ENCODE results near the gene GABBR1.
"Not testable (repeated sequence)": the region's sequence is repeated elsewhere in the genome, so short reads cannot be mapped to it uniquely, and the experiment has no call there.

GABBR1 gene

DNA sequence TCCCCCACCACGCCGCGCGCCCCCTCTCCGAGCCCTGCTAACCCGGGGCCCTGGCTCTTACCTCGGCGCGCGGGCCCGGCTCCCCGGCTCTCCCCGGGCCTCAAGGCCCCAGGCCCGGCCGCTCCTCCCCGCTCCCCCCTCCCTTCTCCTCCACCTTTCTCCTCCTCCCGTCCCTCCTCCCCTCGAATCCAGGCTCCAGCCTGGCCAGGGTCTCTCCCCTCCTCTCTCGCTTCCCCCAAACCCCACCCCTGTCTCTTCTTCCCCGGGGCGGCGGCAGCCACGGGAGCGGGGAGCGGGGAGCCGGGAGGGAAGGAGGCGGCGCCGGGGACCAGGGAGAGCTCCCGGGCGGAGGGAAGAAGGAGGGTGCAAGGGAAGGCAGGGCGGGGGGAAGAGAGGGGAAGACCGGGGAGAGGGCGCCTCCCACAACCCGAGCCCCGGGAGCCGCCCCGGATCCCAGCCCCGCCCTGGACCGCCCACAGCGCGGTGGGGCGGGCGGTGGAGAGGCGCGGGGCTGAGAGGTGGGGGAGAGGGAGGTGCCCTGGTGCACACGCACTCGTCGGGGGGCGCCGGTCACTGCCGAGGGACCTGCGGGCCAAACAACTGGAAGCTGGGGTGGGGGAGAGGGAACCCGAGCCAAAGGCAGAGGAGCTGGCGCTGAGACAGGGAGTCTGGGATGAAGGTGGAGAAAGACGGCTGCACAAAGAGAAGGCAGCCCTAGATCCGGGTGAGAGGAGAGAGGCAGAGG is at the start of gene GABBR1:
TSS of gene GABBR1 (minus strand) at position 395 of the 745 bp plus-strand sequence. CDS start 798 bp downstream, outside the sequence.
- peak; percentile 93 for DNase-seq

GRCh38 chr6:29681811-29682210 is 48.8 kb upstream of the GABBR1 start:
- no peak for DNase-seq

DNA sequence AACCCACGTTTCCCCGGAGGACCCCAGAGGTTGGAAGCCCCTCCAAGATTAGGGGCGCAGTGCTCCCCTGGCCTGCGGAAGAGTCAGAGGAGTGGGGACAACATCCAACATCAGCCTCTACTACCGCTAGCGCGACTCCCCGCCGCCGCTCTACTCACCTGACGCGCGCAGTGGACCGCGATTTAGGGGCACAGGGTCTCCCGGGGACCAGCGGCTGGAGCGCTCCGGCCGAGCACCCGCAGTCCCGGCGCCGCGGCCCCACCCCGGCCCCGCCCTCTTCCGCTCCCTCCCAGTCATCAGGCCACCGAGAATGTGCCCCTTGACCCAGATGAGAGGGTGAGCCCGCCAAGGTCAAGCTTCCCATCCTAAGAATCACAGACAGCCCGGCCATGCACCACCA is 47.9 kb upstream of the GABBR1 start, which contains the start of gene ZFP57:
TSS of gene ZFP57 (minus strand) at position 249 of the 400 bp plus-strand sequence. CDS start 4,149 bp downstream, outside the sequence.
- DNase-seq: no peak

DNA sequence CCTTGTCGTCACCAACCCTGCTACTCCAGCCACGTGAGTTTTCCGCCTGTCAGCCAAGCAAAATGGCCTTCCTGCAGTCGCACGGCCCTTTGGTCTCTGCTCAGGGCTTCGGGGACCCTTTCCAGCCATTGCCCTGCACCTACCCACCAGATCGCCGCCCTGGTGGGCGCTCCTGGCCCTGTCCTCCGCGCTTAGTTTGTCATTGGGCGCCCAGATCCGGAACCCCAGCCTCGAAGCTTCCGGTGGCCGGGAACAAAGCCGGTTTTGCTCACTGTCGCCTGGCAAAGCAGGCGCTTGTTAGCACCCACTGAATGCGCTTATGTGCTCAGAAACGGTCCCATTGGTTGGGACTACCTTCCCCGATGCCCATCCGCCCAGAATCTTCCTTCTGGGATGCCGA is 47.4 kb upstream of the GABBR1 start:
- no peak for DNase-seq

DNA sequence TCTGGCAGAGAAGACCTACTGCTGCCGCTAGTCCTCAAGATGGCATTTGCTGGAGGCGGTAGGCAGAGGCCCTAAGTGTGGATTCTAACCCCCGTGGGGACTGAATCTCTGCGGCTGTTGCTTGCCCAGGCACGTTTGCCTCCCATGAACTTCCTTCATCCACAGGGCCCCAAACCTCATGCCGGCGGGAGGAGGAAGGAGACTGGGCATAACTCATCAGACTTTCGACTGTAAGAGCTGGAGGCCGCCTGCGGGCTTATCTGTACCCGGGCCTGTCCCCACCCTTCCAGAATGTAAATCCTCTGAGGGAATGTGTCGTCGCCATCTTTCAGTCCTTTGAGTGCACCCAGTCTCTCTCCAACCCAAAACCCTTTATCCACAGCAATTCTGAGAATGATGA is 47.0 kb upstream of the GABBR1 start:
- no peak for DNase-seq

DNA sequence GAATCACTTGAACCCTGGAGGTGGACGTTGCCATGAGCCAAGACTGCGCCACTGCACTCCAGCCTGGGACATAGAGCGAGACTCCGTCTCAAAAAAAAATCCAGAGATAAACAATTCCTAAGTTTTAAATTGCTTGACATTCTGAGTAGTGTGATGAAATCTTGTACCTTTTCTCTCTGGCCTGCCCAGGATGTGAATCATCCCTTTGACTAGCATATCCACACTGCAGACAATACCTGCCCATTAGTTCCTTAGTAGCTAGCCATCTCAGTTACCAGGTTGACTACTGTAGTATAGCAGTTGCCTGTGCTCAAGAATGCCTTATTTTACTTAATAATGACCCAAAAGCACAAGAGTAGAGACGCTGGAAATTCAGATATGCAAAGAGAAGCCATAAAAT is 45.1 kb upstream of the GABBR1 start:
- no peak for DNase-seq

- DNase-seq: no peak
Observed at GRCh38 chr6:29676981-29677601, 44.1 kb upstream of the GABBR1 start.

- no peak for DNase-seq
Observed at GRCh38 chr6:29675561-29675960, 42.6 kb upstream of the GABBR1 start.

DNA sequence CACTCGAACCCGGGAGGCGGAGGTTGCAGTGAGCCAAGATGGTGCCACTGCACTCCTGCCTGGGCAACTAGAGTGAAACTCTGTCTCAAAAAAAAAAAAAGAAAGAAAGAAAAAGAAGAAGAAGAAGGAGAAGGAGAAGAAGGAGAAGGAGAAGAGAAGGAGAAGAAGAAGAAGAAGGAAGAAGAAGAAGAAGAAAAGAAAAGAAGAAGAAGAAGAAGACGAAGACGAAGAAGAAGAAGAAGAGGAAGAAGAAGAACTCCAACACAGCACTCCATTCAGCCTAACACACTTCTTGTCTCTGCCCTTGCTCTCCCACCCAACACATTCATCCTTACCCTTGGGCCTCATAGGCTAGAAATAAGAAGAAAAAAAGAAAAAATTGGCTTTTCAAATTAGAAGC is 41.0 kb upstream of the GABBR1 start:
- DNase-seq: no peak

DNA sequence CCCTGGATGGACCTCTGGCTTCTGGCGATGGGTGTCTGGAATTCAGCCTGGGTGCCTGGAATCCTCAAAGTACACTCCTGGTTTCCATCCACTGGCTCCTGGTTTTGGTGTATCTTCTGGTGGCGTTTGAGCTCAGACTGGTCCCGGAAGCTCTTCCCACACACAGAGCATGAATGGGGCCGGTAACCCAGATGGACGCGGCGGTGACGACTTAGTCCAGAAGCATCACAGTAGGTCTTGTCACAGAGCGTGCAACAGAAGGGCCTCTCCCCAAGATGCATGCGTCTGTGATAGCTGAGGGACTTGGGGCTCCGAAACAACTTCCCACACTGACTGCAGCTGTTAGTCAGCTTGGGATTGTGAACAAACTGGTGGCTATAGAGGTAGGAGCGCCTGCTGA is 40.2 kb upstream of the GABBR1 start:
- no peak for DNase-seq

GRCh38 chr6:29672116-29672515 is 39.1 kb upstream of the GABBR1 start:
- DNase-seq: not testable (repeated sequence)

DNA sequence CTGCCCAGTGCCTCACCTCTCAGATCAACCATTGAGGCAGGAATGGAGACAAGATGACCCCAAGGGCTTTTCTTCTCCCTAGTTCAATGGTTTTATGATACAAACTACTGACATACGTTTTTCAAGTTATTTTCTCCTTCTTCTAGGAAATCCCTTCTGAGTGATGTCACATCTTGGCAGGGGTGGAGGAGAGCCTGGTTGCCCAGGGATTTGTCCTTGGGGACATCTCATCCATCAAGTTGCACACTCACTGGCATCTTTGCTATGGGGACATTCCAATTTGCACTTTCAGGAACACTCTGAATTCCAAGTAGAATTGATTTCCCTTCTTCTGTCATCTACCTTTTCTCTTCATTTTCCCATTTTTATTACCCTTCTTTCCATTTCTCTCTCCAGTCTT is 38.0 kb upstream of the GABBR1 start:
- DNase-seq: no peak

DNA sequence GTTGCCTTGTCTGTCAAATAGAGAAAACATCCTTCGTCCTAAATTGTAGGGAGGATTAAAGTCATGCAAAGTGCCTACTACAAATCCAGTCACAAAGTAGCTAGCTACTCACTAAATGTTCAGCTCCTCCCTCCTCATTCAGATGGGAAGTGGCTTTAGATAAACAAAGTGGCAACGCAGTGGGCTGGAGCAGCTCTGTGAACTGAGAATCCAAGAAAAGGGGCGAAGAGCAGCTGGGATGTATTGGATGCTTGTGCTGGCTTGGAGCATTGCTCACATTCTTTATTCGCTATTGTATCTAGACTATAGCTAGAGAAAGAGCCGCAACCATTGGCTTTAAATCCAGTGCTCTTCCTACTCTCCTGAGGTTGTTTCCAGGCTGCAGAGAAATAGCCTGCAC is 34.2 kb upstream of the GABBR1 start:
- DNase-seq: no peak

DNA sequence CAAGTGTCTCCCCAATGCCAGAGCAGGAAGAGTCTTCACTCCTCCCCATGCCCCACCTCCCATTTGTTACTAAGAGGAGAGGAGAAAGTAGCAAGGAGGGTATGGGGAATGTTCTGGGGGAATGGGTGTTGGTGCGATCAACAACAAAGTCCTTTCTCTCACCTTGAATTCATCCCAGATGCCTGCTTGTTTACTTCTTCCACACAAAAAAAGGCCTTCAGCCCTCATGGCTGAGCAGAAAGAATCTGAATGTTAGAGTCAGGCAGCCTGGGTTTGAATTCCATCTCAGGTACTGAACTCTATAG is 33.8 kb upstream of the GABBR1 start:
- no peak for DNase-seq

DNA sequence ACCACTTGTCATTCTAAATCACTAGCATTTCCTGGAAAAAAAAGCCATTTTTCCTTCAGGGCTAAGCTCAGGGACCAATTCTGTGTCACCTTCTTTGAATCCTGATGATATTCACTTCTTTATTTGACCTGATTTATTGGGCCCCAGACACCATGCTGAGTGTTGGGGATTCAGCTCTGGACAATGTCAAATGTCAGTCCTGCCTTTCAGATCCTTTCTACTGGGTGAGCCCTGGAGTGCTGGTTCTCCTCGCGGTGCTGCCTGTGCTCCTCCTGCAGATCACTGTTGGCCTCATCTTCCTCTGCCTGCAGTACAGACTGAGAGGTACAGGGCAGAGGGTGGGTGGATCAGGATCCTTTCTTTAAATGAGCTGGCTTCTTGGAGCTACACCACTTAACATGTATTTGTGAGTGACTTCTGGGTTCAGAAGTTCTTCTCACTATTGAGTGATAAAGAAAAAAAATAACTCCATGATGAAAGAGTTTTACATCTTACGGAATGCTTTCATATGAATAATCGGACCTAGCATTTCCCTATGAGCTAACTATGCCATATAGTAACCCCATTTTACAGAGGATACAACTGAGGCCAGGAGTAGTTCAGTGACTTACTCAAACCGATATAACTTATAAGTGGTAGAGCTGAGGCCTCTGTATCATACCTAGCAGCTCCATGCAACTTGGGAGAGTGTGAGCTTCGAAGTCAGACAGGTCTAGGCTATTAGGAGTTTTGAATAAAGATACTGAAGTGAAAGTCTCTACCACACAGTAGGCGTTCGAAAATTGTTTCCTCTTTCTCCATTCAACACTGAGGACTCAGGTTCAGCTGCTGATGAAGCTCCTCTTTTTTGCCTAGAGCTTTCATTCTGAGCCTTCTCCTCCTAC is 33.2 kb upstream of the GABBR1 start:
- no peak for DNase-seq

DNA sequence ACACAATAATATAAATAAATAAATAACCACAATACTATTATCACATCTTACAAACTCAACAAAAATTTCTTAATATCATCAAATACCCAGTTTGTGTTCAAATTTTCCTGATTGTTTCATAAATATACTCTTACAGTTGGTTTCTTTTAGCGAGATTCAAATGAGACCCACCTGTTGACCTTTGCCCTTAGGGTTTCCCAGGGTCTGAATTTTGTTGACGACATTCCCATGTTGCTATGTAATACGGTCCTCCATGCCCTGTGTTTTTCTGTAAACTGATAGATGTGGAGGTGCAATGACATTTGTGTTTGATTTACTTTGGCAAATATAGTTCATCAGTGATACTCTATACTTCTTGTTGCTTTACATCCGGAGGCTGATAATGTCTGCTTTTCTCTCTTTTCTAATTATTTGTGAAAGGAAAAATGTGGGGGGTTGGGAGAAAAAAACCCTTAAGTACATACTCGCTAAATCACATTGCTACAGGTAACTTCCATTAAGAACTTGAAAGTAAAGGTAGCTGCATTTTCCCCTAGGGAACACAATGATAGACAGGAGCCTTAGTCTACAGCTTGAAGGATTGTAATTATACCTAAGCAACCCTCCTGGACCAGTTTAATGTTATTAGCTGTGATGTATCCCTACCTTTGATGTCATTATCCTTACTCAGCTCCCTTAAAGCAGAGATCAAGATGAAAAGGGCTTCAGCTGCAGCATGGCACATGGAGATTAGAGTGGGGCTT is 30.5 kb upstream of the GABBR1 start:
- DNase-seq: no peak

GRCh38 chr6:29661502-29662141 is 28.6 kb upstream of the GABBR1 start:
- DNase-seq: not testable (repeated sequence)

- DNase-seq: no peak
Observed at GRCh38 chr6:29661071-29661470, 28.1 kb upstream of the GABBR1 start.

GRCh38 chr6:29656798-29657197 is 23.8 kb upstream of the GABBR1 start, which contains the start of gene MOG:
TSS of gene MOG (plus strand) at chr6:29657092. CDS start at chr6:29657210, 118 bp downstream.
- DNase-seq: no peak

DNA sequence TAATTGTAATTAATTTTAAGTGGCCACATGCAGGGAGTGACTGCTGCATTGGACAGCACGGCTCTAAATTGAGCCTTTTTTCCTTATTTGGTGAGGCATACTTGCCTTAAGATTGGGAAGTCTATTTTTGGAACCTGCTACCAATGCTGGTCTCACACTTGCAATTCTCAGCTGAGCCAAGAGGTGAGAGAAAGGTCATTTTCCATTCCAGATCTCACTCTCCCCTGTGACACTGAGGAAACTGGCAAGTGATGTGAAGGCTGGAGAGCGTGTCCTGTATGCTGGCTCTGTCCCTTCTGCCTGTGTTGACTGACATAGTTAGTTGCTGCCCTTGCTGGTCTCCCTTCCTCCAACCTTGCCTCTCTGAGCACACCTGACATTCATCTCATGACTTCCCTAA is 23.2 kb upstream of the GABBR1 start:
- DNase-seq: no peak

DNA sequence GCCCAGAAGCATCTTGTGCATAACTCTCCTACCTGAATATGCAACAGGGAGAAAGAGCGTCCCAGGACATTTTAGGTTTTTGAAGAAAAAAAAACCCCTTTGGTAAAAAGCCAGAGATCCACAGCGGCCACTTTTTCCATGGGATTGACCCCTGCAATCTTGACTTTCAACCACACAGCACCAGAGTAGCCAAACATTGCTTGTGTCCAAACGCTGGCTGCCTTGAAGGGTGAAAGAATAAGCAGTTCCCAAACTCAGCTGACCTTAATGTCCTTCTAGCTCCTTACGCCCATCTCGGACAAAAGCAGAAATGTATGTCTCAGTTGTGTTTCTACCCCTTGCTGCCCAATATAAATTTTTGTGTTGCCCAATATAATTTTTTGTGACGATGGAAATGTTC is 22.7 kb upstream of the GABBR1 start:
- DNase-seq: no peak

DNA sequence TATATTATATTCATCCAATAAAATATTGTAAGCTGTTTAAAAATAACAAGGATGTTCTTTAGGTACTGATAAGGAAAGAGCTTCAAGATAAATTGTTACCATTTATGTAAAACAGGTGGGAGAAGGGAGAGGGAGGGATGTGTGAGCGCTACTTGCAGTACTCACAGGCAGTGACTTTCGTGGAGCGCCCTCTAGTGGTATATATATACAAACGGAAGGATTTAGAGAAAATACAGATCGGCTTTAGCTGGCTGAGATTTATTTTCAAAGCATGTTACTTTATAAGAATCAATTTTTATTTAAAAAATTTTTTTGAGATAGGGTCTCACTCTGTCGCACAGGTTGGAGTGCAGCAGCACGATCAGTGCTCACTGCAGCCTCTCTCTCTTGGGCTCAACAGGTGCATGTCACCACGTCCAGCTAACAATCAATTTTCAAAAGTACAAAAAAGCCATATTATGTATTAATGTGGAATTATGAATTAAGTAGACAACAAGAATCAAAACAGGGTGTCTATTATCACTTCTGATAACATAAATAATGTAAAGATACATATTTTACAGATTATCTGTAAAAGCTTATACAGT is 20.6 kb upstream of the GABBR1 start:
- no peak for DNase-seq

Data from right forelimb (tissue), 1 donor.